Activated B cell treated with CpG ODN at 0.5 μM for 24 hours (primary cell): Measurements from ENCODE around the gene CKS1B. TPM values are rescaled to one million over a fixed set of nuclear protein-coding genes. Genes with fewer than 3 reads are reported as not detected.

Experiments
- ATAC-seq: fragments of 200-7000 bp; cut with Tn5 transposase; one replicate; pipeline ENCODE4 v1.10.0; 2021; ENCODE audit warnings: low read depth, mild to moderate bottlenecking, moderate library complexity
- CTCF ChIA-PET: fragments of 350-600 bp; sonication (Branson Sonifier 250); formaldehyde crosslinking; loops from one replicate; lab custom pipeline; 2021; ENCODE audit warnings: antibody characterized with exemption; lab: Charles Lee
- POLR2A ChIA-PET: fragments of 350-600 bp; sonication (Branson Sonifier 250); formaldehyde crosslinking; loops from one replicate; lab custom pipeline; 2021; ENCODE audit warnings: antibody characterized with exemption; lab: Charles Lee
- DNase-seq: peaks from one replicate; pipeline ENCODE4 v3.0.0; 2022
- H3K27ac Mint-ChIP-seq: one replicate; pipeline ENCODE4 v1.8.0; 2020; ENCODE audit warnings: mixed read lengths
- H3K27me3 Mint-ChIP-seq: one replicate; pipeline ENCODE4 v1.8.0; 2021; ENCODE audit warnings: mixed read lengths
- H3K36me3 Mint-ChIP-seq: one replicate; pipeline ENCODE4 v1.8.0; 2021; ENCODE audit warnings: low read depth, mixed read lengths
- H3K4me1 Mint-ChIP-seq: one replicate; pipeline ENCODE4 v1.8.0; 2021; ENCODE audit warnings: mixed read lengths
- H3K4me3 Mint-ChIP-seq: one replicate; pipeline ENCODE4 v1.8.0; 2020; ENCODE audit warnings: mild to moderate bottlenecking, mixed read lengths
- H3K9me3 Mint-ChIP-seq: one replicate; pipeline ENCODE4 v1.8.0; 2020; ENCODE audit warnings: mixed read lengths
- intact Hi-C: fragments of 100-400 bp; cut with micrococcal nuclease; formaldehyde crosslinking; loops from one replicate; pipeline ENCODE4 v1.15.1; 2024
- total RNA-seq: library from RNA; stranded (reverse); gene quantifications from 2 replicates; pipeline ENCODE4 v1.2.3, GENCODE V29; 2022
- TF ChIP-seq, protein P1 (sequence below): fragments of 200-600 bp; IDR thresholded peaks from one replicate; pipeline ENCODE4 v1.8.0; 2022; ENCODE audit warnings: antibody characterized with exemption, mild to moderate bottlenecking

The CKS1B gene
- total RNA-seq, 1 donor from 2014 or later, result 25.3 TPM

DNA sequence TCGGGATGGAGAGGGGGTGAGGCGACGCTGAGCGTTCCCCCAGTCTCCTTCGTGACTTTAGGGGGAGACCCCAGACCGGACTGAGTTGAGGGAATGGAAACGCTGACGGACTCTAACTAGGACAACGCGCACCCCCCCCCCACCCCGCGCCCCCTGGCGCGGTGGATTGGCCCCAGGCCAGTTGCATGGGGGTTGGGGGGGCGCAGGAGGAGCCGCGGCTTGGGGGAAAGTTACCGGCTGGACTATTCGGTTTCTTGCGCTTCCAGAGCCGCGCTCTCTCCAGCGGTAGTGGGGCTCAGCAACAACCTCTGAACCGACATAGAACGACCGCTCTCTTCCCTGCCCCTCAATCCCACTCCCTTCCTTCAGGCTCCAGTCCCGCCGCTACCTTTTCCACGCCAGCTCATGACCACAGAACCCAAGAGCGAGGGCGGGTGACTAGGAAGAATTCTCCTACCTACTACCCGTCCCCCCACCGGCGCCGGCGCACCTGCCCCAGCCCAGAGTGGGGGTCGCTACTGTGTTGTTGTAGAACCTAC is 28.8 kb downstream of the CKS1B start:
- DNase-seq, result no peak
- peaks cover 63% of the 10 kb centered on the region for H3K4me1 Mint-ChIP-seq
- CTCF ChIA-PET, result no interaction called here
- TF ChIP-seq, protein P1, sequence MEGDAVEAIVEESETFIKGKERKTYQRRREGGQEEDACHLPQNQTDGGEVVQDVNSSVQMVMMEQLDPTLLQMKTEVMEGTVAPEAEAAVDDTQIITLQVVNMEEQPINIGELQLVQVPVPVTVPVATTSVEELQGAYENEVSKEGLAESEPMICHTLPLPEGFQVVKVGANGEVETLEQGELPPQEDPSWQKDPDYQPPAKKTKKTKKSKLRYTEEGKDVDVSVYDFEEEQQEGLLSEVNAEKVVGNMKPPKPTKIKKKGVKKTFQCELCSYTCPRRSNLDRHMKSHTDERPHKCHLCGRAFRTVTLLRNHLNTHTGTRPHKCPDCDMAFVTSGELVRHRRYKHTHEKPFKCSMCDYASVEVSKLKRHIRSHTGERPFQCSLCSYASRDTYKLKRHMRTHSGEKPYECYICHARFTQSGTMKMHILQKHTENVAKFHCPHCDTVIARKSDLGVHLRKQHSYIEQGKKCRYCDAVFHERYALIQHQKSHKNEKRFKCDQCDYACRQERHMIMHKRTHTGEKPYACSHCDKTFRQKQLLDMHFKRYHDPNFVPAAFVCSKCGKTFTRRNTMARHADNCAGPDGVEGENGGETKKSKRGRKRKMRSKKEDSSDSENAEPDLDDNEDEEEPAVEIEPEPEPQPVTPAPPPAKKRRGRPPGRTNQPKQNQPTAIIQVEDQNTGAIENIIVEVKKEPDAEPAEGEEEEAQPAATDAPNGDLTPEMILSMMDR, result no peak
- H3K27ac Mint-ChIP-seq, result peak overlapping the region; percentile 87
- intact Hi-C loops, result loop anchor here (2.0 kb wide), 1 partner anchor 60 kb away; the partner anchor contains the start of gene EFNA4
- H3K36me3 Mint-ChIP-seq, result peaks cover 6% of the 10 kb centered on the region
- H3K4me3 Mint-ChIP-seq, result peak overlapping the region; percentile 90
- H3K9me3 Mint-ChIP-seq, result no peaks in the 10 kb centered on the region
- no peaks in the 10 kb centered on the region for H3K27me3 Mint-ChIP-seq
- no peak for ATAC-seq
- POLR2A ChIA-PET, result interaction anchor here (1.1 to 7.2 kb wide), 4 partner anchors 12 to 81 kb away, joined by 9 to 85 read pairs (median 42); partner anchors contain the start of genes CKS1B and PMVK

DNA sequence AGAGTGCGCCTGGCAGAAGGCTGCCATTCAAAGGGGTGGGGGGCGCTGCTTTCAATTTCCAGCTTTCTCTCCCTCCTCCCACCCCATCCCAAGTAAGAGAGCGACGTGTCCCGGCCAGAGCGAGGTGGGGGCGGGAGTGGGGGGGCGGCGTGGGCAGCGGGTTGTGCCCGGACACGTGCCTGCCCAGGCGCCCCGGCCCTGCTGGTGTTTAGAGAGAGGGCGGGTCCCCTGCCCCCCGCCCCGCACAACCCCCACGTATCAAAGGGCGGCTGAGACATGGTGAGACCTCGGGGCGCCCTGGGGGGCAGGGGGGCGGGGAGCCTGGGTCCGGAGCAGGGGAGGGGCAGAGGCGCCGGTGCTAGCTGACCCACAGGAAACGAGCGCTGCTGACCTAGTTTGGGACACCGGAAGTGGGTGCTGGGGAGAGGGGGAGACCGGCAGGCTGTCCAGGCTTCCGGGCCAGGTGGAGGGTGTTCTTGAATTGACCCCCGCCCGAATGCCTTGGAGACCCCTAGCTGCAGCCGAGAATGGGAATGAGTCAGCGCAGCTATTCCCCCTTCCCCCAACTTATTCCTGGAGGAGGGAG is 29.4 kb downstream of the CKS1B start:
- ATAC-seq, result no peak
- peaks cover 65% of the 10 kb centered on the region for H3K4me1 Mint-ChIP-seq
- H3K27ac Mint-ChIP-seq, result peak overlapping the region; percentile 88
- peak overlapping the region; percentile 90 for H3K4me3 Mint-ChIP-seq
- TF ChIP-seq, protein P1, result no peak
- POLR2A ChIA-PET, result interaction anchor here (1.1 to 7.2 kb wide), 4 partner anchors 11 to 81 kb away, joined by 9 to 85 read pairs (median 42); partner anchors contain the start of genes CKS1B and PMVK
- CTCF ChIA-PET, result interaction anchor here (1.4 kb wide), 1 partner anchor 13 kb away, joined by 8 read pairs; no protein-coding TSS in a partner anchor
- intact Hi-C loops, result loop anchor here (2.0 kb wide), 1 partner anchor 59 kb away; the partner anchor contains the start of gene EFNA4
- H3K36me3 Mint-ChIP-seq, result peaks cover 6% of the 10 kb centered on the region
- no peaks in the 10 kb centered on the region for H3K27me3 Mint-ChIP-seq
- DNase-seq, result no peak
- no peaks in the 10 kb centered on the region for H3K9me3 Mint-ChIP-seq

DNA sequence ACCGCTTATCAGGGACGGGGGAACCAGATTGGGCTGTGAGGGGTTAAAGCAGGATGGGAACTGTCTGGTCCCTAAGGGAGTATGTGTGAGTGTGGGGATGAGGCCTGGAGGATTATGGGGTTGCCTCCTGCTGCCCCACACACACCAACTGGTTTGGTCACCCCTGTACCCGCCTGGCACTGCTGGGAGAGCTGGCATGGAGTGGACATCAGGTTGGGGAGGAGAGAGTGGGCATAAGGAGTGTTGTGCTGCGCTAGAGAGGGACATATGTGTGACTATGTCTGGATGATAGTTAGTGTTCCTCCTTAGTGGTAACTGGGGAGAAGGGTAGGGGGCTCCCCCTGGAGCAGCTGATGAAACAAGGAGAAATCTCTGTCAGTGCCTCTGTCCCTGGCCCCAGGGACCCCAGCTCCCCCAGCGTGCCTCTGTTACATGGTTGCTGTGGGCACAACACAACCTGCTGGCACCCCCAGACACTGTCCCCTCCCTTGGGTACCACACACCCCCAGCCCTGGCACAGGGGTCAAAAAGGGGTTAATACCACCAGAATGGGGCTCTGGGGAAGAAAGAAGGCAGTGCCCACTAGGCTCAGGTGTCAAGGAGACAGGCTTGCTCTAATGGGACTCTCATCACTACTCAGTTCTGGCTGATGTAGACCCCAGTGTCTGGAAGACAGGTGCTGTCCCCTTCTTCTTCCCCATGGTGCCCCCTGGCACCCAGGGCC is 30.0 kb downstream of the CKS1B start:
- ChIA-PET POLR2A (interaction anchor here (0.6 to 7.2 kb wide), 3 partner anchors 11 to 50 kb away, joined by 4 to 85 read pairs (median 68); partner anchors contain the start of gene CKS1B), CTCF (interaction anchor here (0.6 to 1.4 kb wide), 2 partner anchors 13 to 60 kb away, joined by 3 to 8 read pairs; no protein-coding TSS in a partner anchor)
- Mint-ChIP-seq H3K27me3 (no peaks in the 10 kb centered on the region), H3K4me3 (peak overlapping the region; percentile 90), H3K36me3 (peaks cover 8% of the 10 kb centered on the region), H3K4me1 (peaks cover 67% of the 10 kb centered on the region), H3K27ac (peak overlapping the region; percentile 88), H3K9me3 (no peaks in the 10 kb centered on the region)
- no peak for ATAC-seq
- intact Hi-C loops, result no loop called here
- TF ChIP-seq, protein P1, result no peak
- no peak for DNase-seq

DNA sequence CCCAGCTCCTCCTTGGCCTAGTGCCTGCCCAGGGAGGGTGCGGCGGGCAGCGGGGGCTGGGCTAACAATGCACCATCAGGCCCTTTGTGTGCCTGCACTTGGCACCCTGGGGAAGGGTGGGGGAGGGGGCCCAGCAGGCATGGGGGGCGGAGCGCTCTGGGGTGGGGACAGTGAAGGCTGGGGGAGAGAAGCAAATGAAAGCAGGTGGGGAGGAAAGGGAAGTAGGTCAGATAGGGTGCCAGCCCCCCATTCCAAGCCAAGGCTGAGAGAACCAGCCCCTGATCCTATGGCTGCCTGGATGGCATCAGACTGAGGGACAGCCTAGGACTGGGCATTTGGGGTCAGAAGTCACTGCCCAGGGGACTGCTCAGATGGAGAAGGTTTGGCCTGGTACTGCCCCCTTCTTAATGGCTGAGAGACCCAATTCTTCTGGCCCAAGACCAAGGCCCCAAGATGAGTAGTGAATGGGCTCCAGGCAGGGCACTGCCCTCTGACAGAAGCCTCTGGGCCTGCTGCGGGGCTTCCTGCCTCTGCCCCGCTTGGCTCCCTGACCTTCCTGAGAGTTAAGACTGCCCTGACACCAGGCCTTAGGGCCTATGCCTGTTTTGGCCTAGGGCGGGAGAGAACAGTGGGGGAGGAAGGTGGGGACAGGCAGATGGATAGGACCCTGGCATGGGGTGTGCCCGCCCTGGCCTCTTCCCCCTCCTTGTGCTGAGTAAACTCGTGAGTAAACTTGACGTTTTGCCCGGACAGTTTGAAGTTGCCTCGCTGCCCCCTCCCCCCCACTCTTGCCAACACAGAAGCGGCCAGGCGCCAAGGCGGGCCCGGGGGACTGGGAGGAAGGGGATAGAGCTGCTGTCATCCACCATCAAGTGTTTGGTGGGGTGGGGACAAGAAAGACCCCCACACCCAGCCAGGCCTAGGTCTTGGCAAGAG is 30.9 kb downstream of the CKS1B start:
- H3K4me3 Mint-ChIP-seq, result peak overlapping the region; percentile 90
- H3K4me1 Mint-ChIP-seq, result peaks cover 67% of the 10 kb centered on the region
- peaks cover 11% of the 10 kb centered on the region for H3K36me3 Mint-ChIP-seq
- no peaks in the 10 kb centered on the region for H3K27me3 Mint-ChIP-seq
- TF ChIP-seq, protein P1, result no peak
- ChIA-PET CTCF (interaction anchor here (0.6 to 1.9 kb wide), 3 partner anchors 12 to 61 kb away, joined by 3 to 11 read pairs (median 6); no protein-coding TSS in a partner anchor), POLR2A (interaction anchor here (0.6 to 7.2 kb wide), 6 partner anchors 10 to 50 kb away, joined by 4 to 85 read pairs (median 14); partner anchors contain the start of genes CKS1B and FLAD1)
- DNase-seq (no peak), ATAC-seq (no peak)
- H3K27ac Mint-ChIP-seq, result peak overlapping the region; percentile 88
- intact Hi-C loops, result loop anchor here (1.0 kb wide), 1 partner anchor 12 kb away; no protein-coding TSS in a partner anchor
- H3K9me3 Mint-ChIP-seq, result no peaks in the 10 kb centered on the region
